ENCODE measurements around the gene RUNX1.
A peak's percentile ranks its signal among the peaks of the same experiment; 100 is the strongest.

RUNX1 gene

GRCh38 chr21:34939673-34940331 is 109.3 kb downstream of the RUNX1 start:
- DNase-seq = no peak

DNA sequence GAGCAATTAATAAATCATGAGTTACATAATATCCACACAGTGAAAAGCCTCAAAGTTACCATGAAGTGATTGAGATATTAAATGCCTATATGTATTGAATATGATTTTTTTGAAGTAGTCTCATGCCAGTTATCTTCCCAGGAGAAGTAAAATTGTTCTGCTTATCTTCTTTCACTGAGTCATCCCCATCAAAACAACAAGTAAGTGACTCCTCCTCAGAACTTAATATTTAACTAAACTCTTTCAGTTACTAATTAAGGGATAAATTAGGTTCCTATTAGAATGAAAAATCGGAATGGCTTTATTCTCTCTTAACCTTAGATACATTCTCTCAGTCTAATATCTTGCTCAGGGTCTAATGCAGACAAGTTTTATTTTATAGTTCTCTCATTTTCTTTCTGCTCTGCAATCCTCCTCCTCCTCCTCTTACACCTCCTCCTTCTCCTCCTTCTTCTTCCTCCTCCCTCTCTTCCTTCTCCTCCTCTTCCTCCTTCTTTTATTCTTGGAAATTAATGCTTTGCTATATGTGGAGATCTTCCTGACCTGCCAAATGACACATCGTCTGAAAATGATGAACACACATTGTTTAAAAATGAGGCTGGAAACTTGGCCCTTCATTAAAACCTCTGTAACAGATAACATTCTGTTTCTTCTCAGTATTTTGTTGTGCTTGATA is 110.9 kb downstream of the RUNX1 start:
- DNase-seq = no peak

- no peak for DNase-seq
These were observed 112.1 kb downstream of the RUNX1 start for GRCh38 chr21:34936883-34937563.

DNA sequence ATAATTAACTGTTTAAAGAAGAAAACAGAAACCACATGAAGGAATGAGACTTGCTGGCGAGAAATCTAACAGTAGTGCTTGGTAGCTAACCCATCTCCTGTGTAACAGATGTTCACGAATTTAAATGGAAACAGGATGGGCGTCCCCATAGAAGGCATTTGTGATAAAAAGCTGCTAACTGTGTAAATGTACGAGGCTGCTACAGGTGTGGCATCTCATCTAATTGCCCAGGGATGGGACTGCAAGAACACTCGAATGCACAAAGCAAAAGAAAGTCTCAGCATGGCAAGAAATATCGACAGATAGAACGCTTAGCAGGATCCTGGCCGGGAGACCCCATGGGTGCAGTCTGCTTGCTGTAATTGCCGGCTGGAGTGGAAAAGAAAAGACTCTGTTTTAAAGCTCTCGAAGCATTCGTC is 112.7 kb downstream of the RUNX1 start:
- no peak for DNase-seq

- DNase-seq = no peak
These were observed 113.2 kb downstream of the RUNX1 start for GRCh38 chr21:34935898-34936297.

DNA sequence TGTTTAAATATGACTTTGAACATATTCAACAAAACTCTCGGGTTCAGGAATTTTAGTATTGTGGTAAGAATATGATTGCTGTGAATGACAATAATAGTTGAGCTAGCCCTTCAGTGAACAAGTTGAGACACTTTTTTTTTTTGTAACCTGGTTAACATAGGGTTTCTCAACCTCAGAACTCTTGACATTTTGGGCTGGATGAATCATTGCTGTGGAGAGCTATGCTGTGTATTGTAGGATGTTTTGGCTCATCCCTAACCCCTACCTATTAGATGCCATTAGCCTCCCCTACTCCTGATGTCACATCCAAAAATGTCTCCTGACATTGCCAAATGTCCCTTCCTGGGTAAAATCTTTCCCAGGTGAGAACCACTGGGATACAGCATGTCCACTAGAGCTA is 113.7 kb downstream of the RUNX1 start:
- DNase-seq = peak; percentile 55

DNA sequence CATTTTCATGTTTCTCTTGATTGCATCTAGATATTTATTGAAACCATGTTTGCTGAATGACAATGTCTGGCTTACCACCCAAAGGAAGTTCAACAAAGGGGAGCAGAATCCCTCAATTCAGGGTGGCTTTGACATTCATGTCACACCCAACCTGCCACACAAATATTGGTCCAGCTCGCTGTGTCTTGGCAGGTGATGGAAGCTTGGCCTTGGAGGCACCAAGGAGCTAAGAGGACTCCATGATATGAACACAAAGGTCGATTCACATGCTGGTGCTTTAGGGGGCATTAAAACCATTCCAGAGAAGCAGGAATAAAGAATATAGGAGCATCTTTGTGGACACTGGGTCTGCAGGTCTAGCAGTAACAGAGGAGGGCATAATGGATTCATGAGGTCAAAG is 114.8 kb downstream of the RUNX1 start:
- no peak for DNase-seq

- DNase-seq = peak; percentile 88
These were observed 115.3 kb downstream of the RUNX1 start for GRCh38 chr21:34933609-34934335.

- DNase-seq = no peak
These were observed 116.9 kb downstream of the RUNX1 start for GRCh38 chr21:34932233-34932632.

- no peak for DNase-seq
These were observed 118.1 kb downstream of the RUNX1 start for GRCh38 chr21:34930971-34931370.

- DNase-seq = no peak
These were observed 120.5 kb downstream of the RUNX1 start for GRCh38 chr21:34928637-34929036.

- DNase-seq = peak; percentile 27
These were observed 121.1 kb downstream of the RUNX1 start for GRCh38 chr21:34927992-34928391.

DNA sequence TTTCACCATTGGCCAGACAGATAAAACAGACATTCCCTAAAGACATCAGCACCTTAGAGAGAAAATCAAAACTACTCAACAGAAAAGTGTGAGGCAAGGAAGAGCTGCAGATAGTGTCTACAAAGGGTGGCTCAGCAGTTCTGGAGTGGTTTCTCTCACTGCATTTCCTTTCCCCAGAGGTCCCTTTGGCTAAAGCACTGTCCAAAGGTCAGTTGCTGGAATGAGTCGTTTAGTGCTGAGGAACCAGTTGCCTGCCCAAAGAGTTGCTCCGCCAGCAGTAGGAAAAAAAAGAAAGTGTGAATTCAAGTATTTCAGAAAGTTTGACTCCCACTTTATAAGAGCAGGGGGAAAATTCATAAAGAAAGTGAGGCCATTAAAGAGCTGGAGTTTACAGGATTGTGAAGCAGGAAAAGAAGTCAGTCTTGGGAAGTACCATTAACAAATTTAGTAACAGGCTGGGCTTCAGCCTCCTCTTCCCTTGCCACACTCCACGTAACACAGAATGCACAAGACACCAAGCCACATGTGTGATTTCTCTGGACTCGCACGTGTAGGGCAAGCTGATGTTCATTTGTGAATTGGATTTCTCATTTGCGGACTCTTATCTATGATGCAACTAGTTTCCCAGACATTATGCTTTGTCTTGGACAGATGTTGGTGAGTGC is 122.2 kb downstream of the RUNX1 start:
- DNase-seq = peak; percentile 83

DNA sequence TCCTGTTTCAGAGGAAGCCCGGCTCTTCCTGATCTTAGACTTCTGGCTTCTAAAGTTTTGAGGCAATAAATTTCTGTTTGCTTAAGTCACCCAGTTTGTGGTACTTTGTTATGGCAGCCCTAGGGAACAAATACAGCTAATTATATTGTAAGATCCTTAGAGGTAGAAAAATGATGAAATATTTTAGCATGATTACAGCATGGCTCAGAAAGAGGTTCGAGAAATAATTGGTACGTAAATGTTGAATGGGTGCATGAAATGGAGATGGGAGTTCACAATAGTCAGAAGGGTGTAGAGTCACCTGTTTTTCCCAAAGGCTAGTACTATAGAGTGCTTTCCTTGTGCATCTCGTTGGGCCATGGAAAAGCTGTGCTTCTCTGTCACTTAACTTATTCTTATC is 123.5 kb downstream of the RUNX1 start:
- DNase-seq = no peak

DNA sequence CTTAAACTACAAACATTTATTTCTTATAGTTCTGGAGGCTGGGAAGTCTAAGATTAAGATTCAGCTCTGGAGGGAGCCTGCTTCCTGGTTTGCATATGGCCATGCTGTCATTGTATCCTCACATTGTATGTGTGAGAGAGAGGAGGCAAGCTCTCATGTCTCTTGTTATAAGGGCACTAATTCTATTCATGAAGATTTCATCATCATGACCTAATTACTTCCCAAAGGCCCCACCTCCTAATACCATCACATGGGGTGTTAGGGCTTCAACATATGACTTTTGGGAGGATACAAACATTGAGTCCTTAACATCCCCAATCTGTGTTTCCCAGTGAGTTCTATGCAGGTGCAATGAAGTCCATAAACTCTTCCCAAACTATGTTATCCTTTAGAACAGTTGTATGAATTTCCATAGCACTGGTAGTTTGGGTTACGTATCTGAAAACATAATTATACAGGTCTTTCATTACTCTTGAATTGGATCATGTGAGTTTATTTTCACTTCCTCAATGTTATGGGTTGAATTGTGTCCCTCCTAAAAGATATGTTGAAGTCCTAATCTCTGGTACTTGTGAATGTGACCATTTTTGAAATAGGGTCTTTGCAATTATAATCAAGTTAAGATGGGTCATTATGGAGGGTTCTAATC is 124.2 kb downstream of the RUNX1 start:
- DNase-seq = peak; percentile 49

GRCh38 chr21:34924194-34924593 is 124.9 kb downstream of the RUNX1 start:
- no peak for DNase-seq

- no peak for DNase-seq
These were observed 125.5 kb downstream of the RUNX1 start for GRCh38 chr21:34923626-34924025.

DNA sequence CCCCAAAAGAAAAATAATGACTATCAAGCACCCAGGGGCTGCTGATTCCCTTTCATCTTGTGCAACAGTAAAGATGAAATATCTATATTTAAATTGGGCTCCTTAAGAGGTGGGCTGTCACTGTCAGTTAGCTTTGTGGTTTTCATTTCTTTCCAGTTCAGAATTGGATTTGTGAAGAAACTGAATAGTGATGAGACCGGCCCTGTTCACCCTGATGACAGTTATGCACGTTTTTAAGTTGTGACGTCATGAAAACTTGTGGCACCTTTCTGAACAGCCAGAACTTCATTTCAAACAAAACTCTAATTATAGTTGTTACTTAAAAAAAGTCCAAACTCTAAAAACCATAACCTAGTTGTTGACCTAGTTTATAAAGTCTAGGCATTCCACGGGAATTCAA is 125.9 kb downstream of the RUNX1 start:
- DNase-seq = no peak

- DNase-seq = no peak
These were observed 126.6 kb downstream of the RUNX1 start for GRCh38 chr21:34922479-34922878.

GRCh38 chr21:34921151-34921550 is 128.0 kb downstream of the RUNX1 start:
- no peak for DNase-seq

- no peak for DNase-seq
These were observed 129.7 kb downstream of the RUNX1 start for GRCh38 chr21:34919406-34919805.

DNA sequence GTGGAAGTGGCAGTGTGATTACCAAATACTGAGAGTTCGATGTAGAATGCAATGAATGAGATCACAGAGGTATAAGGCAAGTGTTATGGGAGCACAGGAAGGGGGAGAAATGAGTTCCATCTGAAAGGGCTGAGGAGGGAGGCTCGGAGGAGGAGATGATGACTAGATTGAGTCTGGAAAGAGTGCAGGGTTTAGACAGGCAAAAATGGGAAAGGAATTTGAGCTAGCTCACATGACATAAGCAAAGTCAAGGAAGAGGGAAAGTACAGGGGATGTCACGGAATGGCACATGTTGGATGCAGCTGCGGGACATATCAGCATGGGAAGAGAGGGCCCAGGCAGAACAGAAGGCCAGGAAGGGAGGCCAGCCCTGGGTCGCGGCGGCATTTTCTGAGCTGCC is 132.7 kb downstream of the RUNX1 start:
- no peak for DNase-seq
